Transverse colon (tissue), 4 donors: ENCODE measurements around the gene CD82. TPM values are rescaled to one million over a fixed set of nuclear protein-coding genes. Genes with fewer than 3 reads are reported as not detected.
A peak's percentile ranks its signal among the peaks of the same experiment; 100 is the strongest.

Experiments used
- DNase-seq: peaks from one replicate; pipeline ENCODE4 v3.0.0-alpha.2; 2019
- H3K27ac ChIP-seq, 4 donors: fragments of 200-600 bp; sonication (generic); 2 replicates each; pipeline ENCODE4 v1.5.1; 2016 to 2018; ENCODE audit warnings: inconsistent platforms in 4 of 4
- H3K27me3 ChIP-seq: fragments of 200-600 bp; sonication (generic); 2 replicates; pipeline ENCODE4 v1.5.1; 2017; ENCODE audit warnings: inconsistent platforms
- H3K36me3 ChIP-seq, 4 donors: fragments of 200-600 bp; sonication (generic); 2 replicates each; pipeline ENCODE4 v1.5.1; 2017 to 2019; ENCODE audit warnings: inconsistent platforms in 4 of 4
- H3K4me1 ChIP-seq, 4 donors: fragments of 200-600 bp; sonication (generic); 2 replicates each; pipeline ENCODE4 v1.5.1; 2017 to 2020; ENCODE audit warnings: inconsistent platforms in 4 of 4
- H3K4me3 ChIP-seq, 4 donors: fragments of 200-600 bp; sonication (generic); 1 replicate in 1 of 4; 2 replicates in 3 of 4; pipeline versions ENCODE4 v1.5.1 to v1.6.1; 2017 to 2019; ENCODE audit warnings: inconsistent platforms in 4 of 4
- H3K9me3 ChIP-seq, 2 donors: fragments of 200-600 bp; sonication (generic); 2 replicates each; pipeline ENCODE4 v1.5.1; 2017 to 2019; ENCODE audit warnings: inconsistent platforms in 2 of 2
- EP300 ChIP-seq: sonication (generic); formaldehyde crosslinking; IDR thresholded peaks from one replicate; pipeline ENCODE4 v1.6.1; 2017; ENCODE audit warnings: antibody characterized with exemption, low read depth
- POLR2A ChIP-seq: fragments of 450-650 bp; IDR thresholded peaks from one replicate; pipeline ENCODE4 v1.6.1; 2016; ENCODE audit warnings: antibody characterized with exemption, mild to moderate bottlenecking, moderate library complexity
- POLR2AphosphoS5 ChIP-seq, 3 donors: sonication (generic); formaldehyde crosslinking; IDR thresholded peaks; one replicate each; pipeline ENCODE4 v1.6.1; 2016; ENCODE audit warnings: antibody characterized with exemption in 3 of 3
- WGBS, 2 donors: methylation state at CpG; one replicate each; pipeline ENCODE4 v1.1.5; 2018; ENCODE audit warnings: low coverage in 1 of 2; 5-methylcytosine and 5-hydroxymethylcytosine counted together
- in situ Hi-C, 4 donors: fragments of 200-750 bp; cut with MboI; loops; one replicate each; pipeline versions ENCODE4 v1.15.0 to v1.15.1; 2017; ENCODE audit warnings: low sequenced_read_pairs in 3 of 4, low pct_ligation_motif_present in 1 of 4, low pct_unique_long_range_greater_than_20kb in 1 of 4
- intact Hi-C: fragments of 100-400 bp; cut with DNase I; formaldehyde crosslinking; loops from one replicate; pipeline ENCODE4 v1.15.1; 2023; ENCODE audit warnings: low total_unique reads
- total RNA-seq, 4 donors: library from RNA; depleted of rRNA; stranded (reverse); fragments of >200 nt; gene quantifications; one replicate each; pipeline ENCODE4 v1.1.0, GENCODE V29; 2016
- TF ChIP-seq, protein P1 (sequence below), 5 experiments: fragments of 200-600 bp in 3 of 5; fragments of 450-650 bp in 2 of 5; sonication (generic) in 3 of 5; IDR thresholded peaks; 1 replicate in 2 of 5; 2 replicates in 3 of 5; pipeline ENCODE4 v1.5.1; 2016 to 2017; ENCODE audit warnings: antibody characterized with exemption in 5 of 5, inconsistent platforms in 3 of 5, mild to moderate bottlenecking in 2 of 5, moderate library complexity in 1 of 5

CD82 gene
- total RNA-seq, 4 donors from 2014 or later: 7.9 to 23.1 (median 14.0) TPM

GRCh38 chr11:44627911-44628729 lies 62.7 kb downstream of the CD82 start:
- H3K4me1 ChIP-seq: peaks cover 0 to 17% (median 7%) of the 10 kb centered on the region in 4 donors
- in situ Hi-C loops (loop anchor here in 2 of 4 donors (10.0 kb wide), 2 partner anchors 277 to 287 kb away; no protein-coding TSS in a partner anchor), intact Hi-C loops (loop anchor here (5.0 kb wide), 1 partner anchor 99 kb away; the partner anchor contains the start of gene TSPAN18)
- no peaks in the 10 kb centered on the region for H3K36me3 ChIP-seq
- 25% methylated on average over 9 of the region's 9 CpGs; no CpG with 5 or more reads in 1 of the 2 donors for WGBS, 2 donors
- peak overlapping the region; percentile 28 to 74 (median 61) for H3K27ac ChIP-seq
- peak; percentile 53 for DNase-seq
- no peaks in the 10 kb centered on the region for H3K9me3 ChIP-seq
- TF ChIP-seq, protein P1, sequence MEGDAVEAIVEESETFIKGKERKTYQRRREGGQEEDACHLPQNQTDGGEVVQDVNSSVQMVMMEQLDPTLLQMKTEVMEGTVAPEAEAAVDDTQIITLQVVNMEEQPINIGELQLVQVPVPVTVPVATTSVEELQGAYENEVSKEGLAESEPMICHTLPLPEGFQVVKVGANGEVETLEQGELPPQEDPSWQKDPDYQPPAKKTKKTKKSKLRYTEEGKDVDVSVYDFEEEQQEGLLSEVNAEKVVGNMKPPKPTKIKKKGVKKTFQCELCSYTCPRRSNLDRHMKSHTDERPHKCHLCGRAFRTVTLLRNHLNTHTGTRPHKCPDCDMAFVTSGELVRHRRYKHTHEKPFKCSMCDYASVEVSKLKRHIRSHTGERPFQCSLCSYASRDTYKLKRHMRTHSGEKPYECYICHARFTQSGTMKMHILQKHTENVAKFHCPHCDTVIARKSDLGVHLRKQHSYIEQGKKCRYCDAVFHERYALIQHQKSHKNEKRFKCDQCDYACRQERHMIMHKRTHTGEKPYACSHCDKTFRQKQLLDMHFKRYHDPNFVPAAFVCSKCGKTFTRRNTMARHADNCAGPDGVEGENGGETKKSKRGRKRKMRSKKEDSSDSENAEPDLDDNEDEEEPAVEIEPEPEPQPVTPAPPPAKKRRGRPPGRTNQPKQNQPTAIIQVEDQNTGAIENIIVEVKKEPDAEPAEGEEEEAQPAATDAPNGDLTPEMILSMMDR (IDR thresholded peaks at IDR 0.05): no peak
- no peak for TF ChIP-seq EP300
- TF ChIP-seq POLR2A: no peak
- TF ChIP-seq POLR2AphosphoS5 (IDR thresholded peaks at IDR 0.05): peak in 2 of 3 donors; percentile 9 to 42
- peaks cover 12% of the 10 kb centered on the region for H3K27me3 ChIP-seq
- H3K4me3 ChIP-seq: no peak overlapping the region

DNA sequence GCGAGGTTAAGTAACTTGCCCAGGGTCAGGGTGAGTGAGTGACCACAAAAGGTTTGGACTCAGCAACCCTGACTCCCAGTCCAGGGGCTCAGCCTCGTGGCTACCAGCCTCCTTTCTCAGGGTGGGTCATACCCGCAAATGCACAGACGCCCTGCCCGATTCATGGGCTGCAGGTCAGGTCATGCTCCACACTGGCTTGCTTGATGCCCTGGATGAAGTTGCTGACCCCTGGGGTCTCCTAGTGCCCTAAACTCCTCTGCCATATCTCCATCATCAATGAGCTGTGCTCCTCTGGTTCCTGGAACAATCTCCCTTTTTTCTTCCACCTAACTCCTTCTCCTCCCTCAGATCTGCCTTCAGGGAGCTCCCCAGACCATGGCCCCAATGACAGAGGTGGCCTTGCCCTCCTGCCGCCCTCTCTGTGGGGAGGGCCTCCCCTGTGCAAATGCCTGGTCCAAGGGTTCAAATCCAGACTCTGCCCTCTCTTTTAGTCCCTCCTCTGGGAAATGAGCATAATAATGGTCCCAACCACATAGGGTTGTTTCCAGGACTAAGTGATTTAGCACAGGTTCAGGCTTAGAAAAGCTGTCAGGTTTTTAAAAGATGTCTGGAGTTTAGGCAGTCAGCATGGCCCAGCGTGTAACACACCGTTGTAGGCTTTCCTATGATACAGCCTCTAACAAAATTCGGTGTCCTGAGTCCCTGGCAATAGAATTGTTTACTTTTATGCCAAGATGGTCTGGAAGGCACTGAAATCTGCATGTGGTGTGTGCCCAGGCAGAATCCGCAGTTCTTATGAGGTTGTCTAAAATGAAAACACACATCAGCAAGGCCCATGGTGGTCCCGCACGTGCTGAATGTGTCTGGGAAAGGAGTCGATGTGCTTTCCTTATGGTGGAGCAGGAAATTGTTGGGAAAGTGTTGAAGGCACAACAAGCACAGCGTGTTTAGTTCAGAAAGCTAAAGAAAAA lies 63.6 kb downstream of the CD82 start:
- Histone ChIP-seq H3K27ac (peak overlapping the region in 3 of 4 donors; percentile 28 to 74 (median 63)), H3K27me3 (peaks cover 21% of the 10 kb centered on the region), H3K36me3 (no peaks in the 10 kb centered on the region), H3K4me3 (no peak overlapping the region), H3K9me3 (no peaks in the 10 kb centered on the region), H3K4me1 (peaks cover 0 to 17% (median 6%) of the 10 kb centered on the region in 4 donors)
- DNase-seq: peak; percentile 5
- intact Hi-C loops: loop anchor here (5.0 kb wide), 1 partner anchor 98 kb away; the partner anchor contains the start of gene TSPAN18
- TF ChIP-seq POLR2AphosphoS5 (IDR thresholded peaks at IDR 0.05) (no peak), POLR2A (no peak), EP300 (no peak)
- TF ChIP-seq, protein P1 (IDR thresholded peaks at IDR 0.05): no peak
- 79% methylated on average over 8 to 14 of the region's 14 CpGs for WGBS, 2 donors
- in situ Hi-C loops: loop anchor here in 2 of 4 donors (10.0 kb wide), 2 partner anchors 276 to 286 kb away; no protein-coding TSS in a partner anchor

GRCh38 chr11:44629732-44630345 lies 64.4 kb downstream of the CD82 start:
- in situ Hi-C loops: loop anchor here in 3 of 4 donors (10.0 kb wide), 3 partner anchors 85 to 285 kb away; no protein-coding TSS in a partner anchor
- Histone ChIP-seq H3K9me3 (no peaks in the 10 kb centered on the region), H3K27ac (no peak overlapping the region), H3K4me1 (peaks cover 0 to 23% (median 9%) of the 10 kb centered on the region in 4 donors), H3K4me3 (no peak overlapping the region), H3K27me3 (peaks cover 27% of the 10 kb centered on the region), H3K36me3 (no peaks in the 10 kb centered on the region)
- TF ChIP-seq EP300 (no peak), POLR2A (no peak), POLR2AphosphoS5 (IDR thresholded peaks at IDR 0.05) (no peak)
- TF ChIP-seq, protein P1 (IDR thresholded peaks at IDR 0.05): no peak
- DNase-seq: no peak
- intact Hi-C loops: loop anchor here (5.0 kb wide), 1 partner anchor 97 kb away; the partner anchor contains the start of gene TSPAN18
- 88 to 91% methylated on average over 7 to 8 of the region's 8 CpGs for WGBS, 2 donors
